Fibroblast of mammary gland (primary cell): ENCODE results near the gene TSEN2.
A peak's percentile ranks its signal among the peaks of the same experiment; 100 is the strongest.

Source experiments
- DNase-seq: peaks from one replicate; pipeline ENCODE4 v3.0.0-alpha.2; 2010; ENCODE audit warnings: low read depth
- H3K4me3 ChIP-seq: 2 replicates; pipeline ENCODE4 v1.5.1; 2011; ENCODE audit warnings: low read depth, mild to moderate bottlenecking, low read length, moderate library complexity; ENCODE audit not compliant: control insufficient read depth
- TF ChIP-seq, protein P1 (sequence below): conservative IDR thresholded peaks from 2 replicates; pipeline ENCODE4 v1.5.1; 2011; ENCODE audit warnings: low read depth, low read length, inconsistent platforms; ENCODE audit not compliant: control insufficient read depth, insufficient read depth

TSEN2 gene

DNA sequence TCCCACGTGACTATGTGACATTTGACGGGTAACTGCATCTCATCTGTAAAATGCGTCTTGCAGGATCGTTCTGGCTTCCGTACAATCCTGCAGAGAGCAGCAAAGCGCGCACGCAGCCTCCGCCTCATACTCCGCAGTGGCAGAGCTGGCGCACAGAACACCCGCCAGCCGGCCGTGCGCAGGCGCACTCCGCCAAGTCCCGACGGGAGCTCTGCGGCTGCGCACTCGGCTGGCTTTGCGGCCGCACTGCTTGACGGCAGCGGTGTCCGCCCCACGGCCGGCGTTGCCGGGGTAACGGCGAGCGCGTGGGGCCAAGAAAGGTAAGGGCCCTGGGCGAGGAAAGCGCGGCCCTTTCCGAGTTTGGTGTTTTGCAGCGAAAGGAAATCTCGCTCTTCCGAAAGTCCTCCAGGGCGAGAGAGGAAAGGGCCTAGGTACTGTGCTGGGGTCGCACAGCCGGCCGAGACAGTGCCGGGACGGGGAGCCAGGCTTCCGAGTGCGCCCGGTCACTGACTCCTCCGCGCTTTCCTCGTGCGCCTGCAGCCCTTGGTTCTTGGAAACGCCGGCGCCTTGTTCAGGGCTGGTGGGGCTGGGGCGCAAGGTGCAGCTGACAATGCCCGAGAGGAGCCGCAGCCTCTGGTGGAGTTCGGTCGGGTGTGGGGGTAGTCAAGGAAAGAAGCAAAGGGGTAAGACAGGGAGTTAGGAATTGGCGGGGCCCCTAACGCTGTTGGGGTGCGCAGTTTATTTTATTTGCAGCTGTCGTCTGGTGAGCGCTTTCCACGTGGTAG is at the start of gene TSEN2:
TSEN2 (plus strand) TSS at position 283 of the 785 bp plus-strand sequence. CDS start 5,321 bp downstream, outside the sequence.
- H3K4me3 ChIP-seq, result peak within 1 kb of the TSS; percentile 89
- TF ChIP-seq, protein P1, sequence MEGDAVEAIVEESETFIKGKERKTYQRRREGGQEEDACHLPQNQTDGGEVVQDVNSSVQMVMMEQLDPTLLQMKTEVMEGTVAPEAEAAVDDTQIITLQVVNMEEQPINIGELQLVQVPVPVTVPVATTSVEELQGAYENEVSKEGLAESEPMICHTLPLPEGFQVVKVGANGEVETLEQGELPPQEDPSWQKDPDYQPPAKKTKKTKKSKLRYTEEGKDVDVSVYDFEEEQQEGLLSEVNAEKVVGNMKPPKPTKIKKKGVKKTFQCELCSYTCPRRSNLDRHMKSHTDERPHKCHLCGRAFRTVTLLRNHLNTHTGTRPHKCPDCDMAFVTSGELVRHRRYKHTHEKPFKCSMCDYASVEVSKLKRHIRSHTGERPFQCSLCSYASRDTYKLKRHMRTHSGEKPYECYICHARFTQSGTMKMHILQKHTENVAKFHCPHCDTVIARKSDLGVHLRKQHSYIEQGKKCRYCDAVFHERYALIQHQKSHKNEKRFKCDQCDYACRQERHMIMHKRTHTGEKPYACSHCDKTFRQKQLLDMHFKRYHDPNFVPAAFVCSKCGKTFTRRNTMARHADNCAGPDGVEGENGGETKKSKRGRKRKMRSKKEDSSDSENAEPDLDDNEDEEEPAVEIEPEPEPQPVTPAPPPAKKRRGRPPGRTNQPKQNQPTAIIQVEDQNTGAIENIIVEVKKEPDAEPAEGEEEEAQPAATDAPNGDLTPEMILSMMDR, result peak; percentile 15
- peak; percentile 94 for DNase-seq

DNA sequence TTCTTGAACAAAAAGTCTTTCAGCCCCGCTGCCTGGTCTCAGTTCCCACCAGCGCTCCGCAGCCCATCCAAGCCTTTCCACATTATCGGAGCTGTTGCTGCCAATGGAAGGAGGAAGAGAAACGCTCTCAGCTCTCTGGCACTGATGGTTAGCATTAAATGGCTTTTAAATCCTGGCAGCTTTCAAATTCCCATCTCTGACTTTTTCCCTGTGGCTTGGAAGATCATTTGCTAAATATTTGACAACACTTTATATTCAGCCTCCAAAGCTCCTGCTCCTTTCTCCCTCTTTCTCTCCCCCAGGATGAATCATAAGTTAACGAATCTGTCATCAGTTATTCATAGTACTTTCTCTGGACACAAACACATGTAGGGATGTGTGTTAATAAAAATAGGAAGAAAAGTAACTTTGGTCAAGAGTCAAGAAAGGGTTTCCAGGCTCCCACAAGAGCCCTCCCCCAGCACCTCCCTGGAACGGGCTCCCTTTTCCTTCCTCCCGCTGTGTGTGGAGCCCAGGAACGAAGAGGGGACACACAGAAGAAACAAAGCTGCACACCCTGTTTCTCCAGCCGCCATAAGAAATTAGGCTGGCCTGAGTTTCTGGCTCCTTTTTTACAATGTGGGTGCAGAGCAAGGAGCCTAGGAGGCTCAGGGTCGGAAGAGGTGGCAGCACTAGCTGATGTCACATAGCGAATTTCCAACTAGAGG is 47.6 kb upstream of the TSEN2 start:
- DNase-seq, result peak; percentile 93
- TF ChIP-seq, protein P1, result no peak
- no peak overlapping the region for H3K4me3 ChIP-seq

GRCh38 chr3:12437221-12437605 is 47.1 kb upstream of the TSEN2 start:
- no peak overlapping the region for H3K4me3 ChIP-seq
- TF ChIP-seq, protein P1, result no peak
- no peak for DNase-seq

DNA sequence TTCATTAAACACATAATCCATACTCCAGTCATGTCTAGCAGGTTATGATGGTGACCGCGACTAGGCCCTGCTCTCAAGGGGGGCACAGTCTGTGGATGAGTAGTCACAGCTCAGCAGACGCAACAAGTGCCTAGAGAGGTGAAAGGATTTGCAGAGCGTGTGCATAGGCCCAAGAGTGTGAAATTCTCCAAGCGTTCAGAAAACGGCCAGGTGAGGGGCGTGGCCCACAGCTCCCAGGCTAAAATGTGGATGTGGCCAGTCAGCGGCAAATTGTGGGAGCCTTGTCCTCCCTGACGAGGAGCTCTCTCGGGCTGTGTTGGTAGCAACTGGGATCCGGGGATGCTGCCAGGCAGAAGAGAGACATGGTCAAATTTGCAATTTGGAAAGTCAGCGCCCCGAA is 46.4 kb upstream of the TSEN2 start:
- TF ChIP-seq, protein P1, result no peak
- no peak for DNase-seq
- no peak overlapping the region for H3K4me3 ChIP-seq

- TF ChIP-seq, protein P1, result no peak
- H3K4me3 ChIP-seq, result no peak overlapping the region
These were observed 46.0 kb upstream of the TSEN2 start for GRCh38 chr3:12438318-12438717.

GRCh38 chr3:12439161-12439940 is 44.9 kb upstream of the TSEN2 start:
- TF ChIP-seq, protein P1, result no peak
- DNase-seq, result no peak
- H3K4me3 ChIP-seq, result no peak overlapping the region

More at GRCh38 chr3:12438318-12438717, 46.0 kb upstream of the TSEN2 start:
- no peak for DNase-seq
